Femur (tissue), 1 donor: ENCODE data around the gene IQSEC2.

Experiments
- DNase-seq: peaks from one replicate; pipeline ENCODE4 v3.0.0-alpha.2; 2017

The IQSEC2 gene

GRCh38 chrX:53266914-53267313 is 14.5 kb downstream of the IQSEC2 start:
- no peak for DNase-seq

GRCh38 chrX:53265771-53266574 is 15.4 kb downstream of the IQSEC2 start:
- DNase-seq = no peak

- DNase-seq = no peak
Measured at GRCh38 chrX:53263597-53264094, 17.7 kb downstream of the IQSEC2 start.

GRCh38 chrX:53262918-53263394 is 18.4 kb downstream of the IQSEC2 start:
- DNase-seq = no peak

- no peak for DNase-seq
Measured at GRCh38 chrX:53262189-53262917, 19.0 kb downstream of the IQSEC2 start.

GRCh38 chrX:53261355-53261972 is 19.9 kb downstream of the IQSEC2 start:
- no peak for DNase-seq

GRCh38 chrX:53260836-53261235 is 20.5 kb downstream of the IQSEC2 start:
- no peak for DNase-seq

- no peak for DNase-seq
Measured at GRCh38 chrX:53257670-53258423, 23.5 kb downstream of the IQSEC2 start.

- no peak for DNase-seq
Measured at GRCh38 chrX:53257166-53257565, 24.2 kb downstream of the IQSEC2 start.

GRCh38 chrX:53256446-53257041 is 24.8 kb downstream of the IQSEC2 start:
- no peak for DNase-seq

- no peak for DNase-seq
Measured at GRCh38 chrX:53255738-53256191, 25.6 kb downstream of the IQSEC2 start.

- DNase-seq = no peak
Measured at GRCh38 chrX:53254570-53255461, 26.6 kb downstream of the IQSEC2 start.

- no peak for DNase-seq
Measured at GRCh38 chrX:53253293-53254020, 27.9 kb downstream of the IQSEC2 start.

GRCh38 chrX:53251307-53251706 is 30.1 kb downstream of the IQSEC2 start:
- no peak for DNase-seq

- no peak for DNase-seq
Measured at GRCh38 chrX:53250556-53250955, 30.8 kb downstream of the IQSEC2 start.

GRCh38 chrX:53249408-53250042 is 31.9 kb downstream of the IQSEC2 start:
- DNase-seq = no peak

GRCh38 chrX:53247928-53248327 is 33.5 kb downstream of the IQSEC2 start:
- no peak for DNase-seq

GRCh38 chrX:53246231-53246630 is 35.2 kb downstream of the IQSEC2 start:
- DNase-seq = no peak

GRCh38 chrX:53244610-53245009 is 36.8 kb downstream of the IQSEC2 start:
- DNase-seq = no peak

- DNase-seq = no peak
Measured at GRCh38 chrX:53242310-53242709, 39.1 kb downstream of the IQSEC2 start.
